Measurements from ENCODE around the gene PAFAH1B1. TPM values are rescaled to one million over a fixed set of nuclear protein-coding genes. Genes with fewer than 3 reads are reported as not detected.

PAFAH1B1 gene
- total RNA-seq, 2 experiments from 2014 or later = 159 to 168 TPM

GRCh38 chr17:2691965-2692780 lies 98.7 kb downstream of the PAFAH1B1 start:
- Mint-ChIP-seq H3K36me3 (ENCODE audit: low read depth) (peaks cover 13% of the 10 kb centered on the region), H3K27ac (no peak overlapping the region), H3K4me3 (no peak overlapping the region), H3K9me3 (no peaks in the 10 kb centered on the region), H3K4me1 (ENCODE audit: low read depth) (peaks cover 10% of the 10 kb centered on the region), H3K27me3 (no peaks in the 10 kb centered on the region)
- ChIA-PET POLR2A (interaction anchor here (1.3 kb wide), 1 partner anchor 14 kb away, joined by 4 read pairs; no protein-coding TSS in a partner anchor), CTCF (interaction anchor here (1.7 kb wide), 1 partner anchor 17 kb away, joined by 4 read pairs; no protein-coding TSS in a partner anchor)
- intact Hi-C loops (cut with micrococcal nuclease) = no loop called here
- no peak for TF ChIP-seq CTCF (IDR thresholded peaks at IDR 0.05)
- ATAC-seq (no peak), DNase-seq (no peak)

- peaks cover 8% of the 10 kb centered on the region for H3K4me1 Mint-ChIP-seq (ENCODE audit: low read depth)
- DNase-seq = no peak
- ChIA-PET CTCF (interaction anchor here (1.7 kb wide), 1 partner anchor 17 kb away, joined by 4 read pairs; no protein-coding TSS in a partner anchor), POLR2A (interaction anchor here (0.6 to 1.3 kb wide), 3 partner anchors 10 to 655 kb away, joined by 3 to 4 read pairs (median 3); no protein-coding TSS in a partner anchor)
- H3K4me3 Mint-ChIP-seq = no peak overlapping the region
- no peak for ATAC-seq
- no peak overlapping the region for H3K27ac Mint-ChIP-seq
- no peaks in the 10 kb centered on the region for H3K27me3 Mint-ChIP-seq
- intact Hi-C loops (cut with micrococcal nuclease) = no loop called here
- no peak for TF ChIP-seq CTCF (IDR thresholded peaks at IDR 0.05)
- peaks cover 13% of the 10 kb centered on the region for H3K36me3 Mint-ChIP-seq (ENCODE audit: low read depth)
- H3K9me3 Mint-ChIP-seq = no peaks in the 10 kb centered on the region
These were observed 99.3 kb downstream of the PAFAH1B1 start for GRCh38 chr17:2692781-2693135.

GRCh38 chr17:2693561-2694380 lies 100.3 kb downstream of the PAFAH1B1 start:
- H3K4me3 Mint-ChIP-seq = no peak overlapping the region
- no peak for DNase-seq
- POLR2A ChIA-PET = interaction anchor here (1.1 to 3.3 kb wide), 3 partner anchors 9 to 15 kb away, joined by 3 to 16 read pairs (median 4); no protein-coding TSS in a partner anchor

GRCh38 chr17:2694381-2695242 lies 101.2 kb downstream of the PAFAH1B1 start:
- ATAC-seq = no peak
- H3K9me3 Mint-ChIP-seq = no peaks in the 10 kb centered on the region
- H3K36me3 Mint-ChIP-seq (ENCODE audit: low read depth) = peaks cover 12% of the 10 kb centered on the region
- intact Hi-C loops (cut with micrococcal nuclease) = no loop called here
- no peak overlapping the region for H3K27ac Mint-ChIP-seq
- ChIA-PET CTCF (no interaction called here), POLR2A (interaction anchor here (1.1 to 3.5 kb wide), 4 partner anchors 8 to 100 kb away, joined by 3 to 16 read pairs (median 8); no protein-coding TSS in a partner anchor)
- H3K4me3 Mint-ChIP-seq = no peak overlapping the region
- DNase-seq = no peak
- no peaks in the 10 kb centered on the region for H3K4me1 Mint-ChIP-seq (ENCODE audit: low read depth)
- H3K27me3 Mint-ChIP-seq = no peaks in the 10 kb centered on the region
- no peak for TF ChIP-seq CTCF (IDR thresholded peaks at IDR 0.05)

More at GRCh38 chr17:2693561-2694380, 100.3 kb downstream of the PAFAH1B1 start:
- H3K36me3 Mint-ChIP-seq (ENCODE audit: low read depth) = peaks cover 15% of the 10 kb centered on the region
- intact Hi-C loops (cut with micrococcal nuclease) = no loop called here
- no peaks in the 10 kb centered on the region for H3K9me3 Mint-ChIP-seq
- TF ChIP-seq CTCF (IDR thresholded peaks at IDR 0.05) = no peak
- no peak overlapping the region for H3K27ac Mint-ChIP-seq
- H3K4me1 Mint-ChIP-seq (ENCODE audit: low read depth) = peaks cover 4% of the 10 kb centered on the region
- no peaks in the 10 kb centered on the region for H3K27me3 Mint-ChIP-seq
- ATAC-seq = no peak
- CTCF ChIA-PET = interaction anchor here (1.7 kb wide), 1 partner anchor 18 kb away, joined by 4 read pairs; no protein-coding TSS in a partner anchor
